HCT116 (cell line): Measurements from ENCODE around the gene DENND4A. TPM values are rescaled to one million over a fixed set of nuclear protein-coding genes. Genes with fewer than 3 reads are reported as not detected.

Experiments
- ATAC-seq: fragments of 200-7000 bp; cut with Tn5 transposase; 2 replicates; pipeline ENCODE4 v1.9.1; 2020; ENCODE audit warnings: mild to moderate bottlenecking, moderate library complexity
- BruUV-seq: library from RNA; stranded (reverse); fragments of 400-500 nt; replicated peaks from 2 replicates; lab custom pipeline; 2021; lab: Mats Ljungman, UMichigan
- CTCF ChIA-PET: fragments of 300-600 bp; sonication (Branson Sonifier 250); formaldehyde crosslinking; loops from one replicate; lab custom pipeline; 2021; ENCODE audit warnings: antibody characterized with exemption; lab: Charles Lee
- POLR2A ChIA-PET: fragments of 300-600, 350-600 bp; sonication (Branson Sonifier 250); formaldehyde crosslinking; loops from one replicate; lab custom pipeline; 2021; ENCODE audit warnings: antibody characterized with exemption; lab: Charles Lee
- RAD21 ChIA-PET, 2 experiments: fragments of 300-600 bp; sonication (Branson Sonifier 250); formaldehyde crosslinking; loops; one replicate each; lab custom pipeline; 2023; ENCODE audit warnings: low total read pairs in 2 of 2; ENCODE audit not compliant: uncharacterized antibody in 2 of 2, unreplicated experiment in 2 of 2, low non-redundant PET in 1 of 2; lab: Charles Lee
- DNase-seq: peaks from one replicate; pipeline ENCODE4 v3.0.0-alpha.2; 2010; ENCODE audit warnings: low read depth, low spot score
- H2AFZ ChIP-seq: fragments of 200-600 bp; shearing (Covaris generic), sonication (generic); 2 replicates; pipeline ENCODE4 v1.6.1; 2017; ENCODE audit warnings: low read depth, mixed run types, mixed read lengths, antibody characterized with exemption, low read length; ENCODE audit not compliant: poor library complexity, severe bottlenecking
- H3K27ac ChIP-seq: 2 replicates; pipeline ENCODE4 v1.5.1; 2012; ENCODE audit warnings: low read depth, low read length
- H3K27me3 ChIP-seq: fragments of 200-600 bp; sonication (generic); 2 replicates; pipeline ENCODE4 v1.6.1; 2016; ENCODE audit warnings: mixed run types, low read length, mixed read lengths; ENCODE audit not compliant: insufficient read depth
- H3K36me3 ChIP-seq, 2 experiments: fragments of 200-500 bp in 1 of 2; fragments of 200-600 bp in 1 of 2; sonication (Bioruptor generic) in 1 of 2; sonication (generic) in 1 of 2; 2 replicates each; pipeline versions ENCODE4 v1.5.1 to v1.6.1; 2014 to 2016; ENCODE audit warnings: low read length in 2 of 2, inconsistent platforms in 1 of 2, mixed read lengths in 1 of 2, mixed run types in 1 of 2; ENCODE audit not compliant: insufficient read depth in 2 of 2, control insufficient read depth in 1 of 2
- H3K4me1 ChIP-seq, 2 experiments: fragments of 200-600 bp in 1 of 2; sonication (generic) in 1 of 2; 2 replicates each; pipeline versions ENCODE4 v1.5.1 to v1.6.1; 2012 to 2017; ENCODE audit warnings: low read length in 2 of 2, inconsistent platforms in 1 of 2, mild to moderate bottlenecking in 1 of 2, mixed read lengths in 1 of 2, mixed run types in 1 of 2, moderate library complexity in 1 of 2; ENCODE audit not compliant: insufficient read depth in 2 of 2, control insufficient read depth in 1 of 2
- H3K4me2 ChIP-seq: fragments of 200-600 bp; sonication (generic); 2 replicates; pipeline ENCODE4 v1.6.1; 2017; ENCODE audit warnings: mixed run types, low read length, mixed read lengths
- H3K4me3 ChIP-seq, 2 experiments: fragments of 200-600 bp in 1 of 2; sonication (generic) in 1 of 2; replicated peaks in 1 of 2; 2 replicates each; pipeline ENCODE4 v1.5.1; 2011 to 2016; ENCODE audit warnings: low read length in 2 of 2, control low read depth in 1 of 2, low read depth in 1 of 2, mild to moderate bottlenecking in 1 of 2, mixed read lengths in 1 of 2, mixed run types in 1 of 2
- H3K79me2 ChIP-seq: fragments of 200-600 bp; sonication (generic); 2 replicates; pipeline ENCODE4 v1.6.1; 2017; ENCODE audit warnings: mild to moderate bottlenecking, mixed run types, low read length, moderate library complexity, mixed read lengths; ENCODE audit not compliant: insufficient read depth
- H3K9ac ChIP-seq: fragments of 200-600 bp; sonication (generic); 2 replicates; pipeline ENCODE4 v1.6.1; 2016; ENCODE audit warnings: low read length, mixed read lengths
- H3K9me2 ChIP-seq: fragments of 200-600 bp; sonication (generic), shearing (Covaris generic); 2 replicates; pipeline ENCODE4 v1.6.1; 2017; ENCODE audit warnings: mixed run types, mild to moderate bottlenecking, moderate library complexity; ENCODE audit not compliant: insufficient read depth
- H3K9me3 ChIP-seq, 2 experiments: fragments of 200-500 bp in 1 of 2; fragments of 200-600 bp in 1 of 2; sonication (Bioruptor generic) in 1 of 2; sonication (generic) in 1 of 2; 2 replicates each; pipeline ENCODE4 v1.6.1; 2014 to 2017; ENCODE audit warnings: low read length in 2 of 2, mixed read lengths in 2 of 2, inconsistent platforms in 1 of 2, low read depth in 1 of 2, mild to moderate bottlenecking in 1 of 2, mixed run types in 1 of 2, moderate library complexity in 1 of 2; ENCODE audit not compliant: control insufficient read depth in 1 of 2, insufficient read depth in 1 of 2
- H4K20me1 ChIP-seq: fragments of 200-600 bp; sonication (generic), shearing (Covaris generic); 2 replicates; pipeline ENCODE4 v1.6.1; 2017; ENCODE audit warnings: mixed run types, mild to moderate bottlenecking, moderate library complexity; ENCODE audit not compliant: insufficient read depth
- CBX3 ChIP-seq: IDR thresholded peaks from 2 replicates; pipeline ENCODE4 v1.6.1; 2012; ENCODE audit warnings: low read depth
- CEBPB ChIP-seq: IDR thresholded peaks from 2 replicates; pipeline ENCODE4 v1.6.1; 2012; ENCODE audit warnings: low read depth
- EZH2 ChIP-seq: fragments of 200-600 bp; sonication (generic); IDR thresholded peaks from 2 replicates; pipeline ENCODE4 v1.6.1; 2017; ENCODE audit warnings: antibody characterized with exemption, mixed run types
- JUND ChIP-seq: IDR thresholded peaks from 2 replicates; pipeline ENCODE4 v1.6.1; 2012
- POLR2AphosphoS5 ChIP-seq: IDR thresholded peaks from 2 replicates; pipeline ENCODE4 v1.6.1; 2011; ENCODE audit warnings: mild to moderate bottlenecking, low read depth, low read length, moderate library complexity
- RAD21 ChIP-seq: IDR thresholded peaks from 2 replicates; pipeline ENCODE4 v1.6.1; 2012; ENCODE audit warnings: low read depth, mild to moderate bottlenecking
- REST ChIP-seq: IDR thresholded peaks from 2 replicates; pipeline ENCODE4 v1.6.1; 2012; ENCODE audit warnings: low read depth
- SIN3A ChIP-seq: IDR thresholded peaks from 2 replicates; pipeline ENCODE4 v1.6.1; 2012; ENCODE audit warnings: low read depth
- SRF ChIP-seq: IDR thresholded peaks from 2 replicates; pipeline ENCODE4 v1.6.1; 2012; ENCODE audit warnings: low read depth
- YY1 ChIP-seq: IDR thresholded peaks from 2 replicates; pipeline ENCODE4 v1.6.1; 2011; ENCODE audit warnings: low read length, low read depth, moderate library complexity, mild to moderate bottlenecking; ENCODE audit not compliant: insufficient replicate concordance; ENCODE audit errors: extremely low read depth
- ZFX ChIP-seq: fragments of 450-650 bp; IDR thresholded peaks from 2 replicates; pipeline ENCODE4 v1.6.1; 2017
- ZNF274 ChIP-seq: fragments of 200-500 bp; sonication (Bioruptor generic); IDR thresholded peaks from 2 replicates; pipeline ENCODE4 v1.6.1; 2014; ENCODE audit warnings: mild to moderate bottlenecking, low read depth, low read length, inconsistent platforms
- intact Hi-C: fragments of 100-400 bp; cut with micrococcal nuclease; formaldehyde crosslinking; loops from 2 replicates; pipeline ENCODE4 v1.10.0; 2022
- total RNA-seq: library from RNA; stranded (reverse); gene quantifications from one replicate; pipeline ENCODE4 v1.2.1, GENCODE V29; 2021; ENCODE audit not compliant: unreplicated experiment
- TF ChIP-seq, protein P1 (sequence below): IDR thresholded peaks from 2 replicates; pipeline ENCODE4 v1.6.1; 2012
- TF ChIP-seq, protein P2 (sequence below): IDR thresholded peaks from 2 replicates; pipeline ENCODE4 v1.6.1; 2011; ENCODE audit warnings: mild to moderate bottlenecking, low read length, moderate library complexity; ENCODE audit not compliant: insufficient replicate concordance; ENCODE audit errors: extremely low read depth

Gene DENND4A
- total RNA-seq, 1 experiment from 2014 or later = 9.1 TPM

DNA sequence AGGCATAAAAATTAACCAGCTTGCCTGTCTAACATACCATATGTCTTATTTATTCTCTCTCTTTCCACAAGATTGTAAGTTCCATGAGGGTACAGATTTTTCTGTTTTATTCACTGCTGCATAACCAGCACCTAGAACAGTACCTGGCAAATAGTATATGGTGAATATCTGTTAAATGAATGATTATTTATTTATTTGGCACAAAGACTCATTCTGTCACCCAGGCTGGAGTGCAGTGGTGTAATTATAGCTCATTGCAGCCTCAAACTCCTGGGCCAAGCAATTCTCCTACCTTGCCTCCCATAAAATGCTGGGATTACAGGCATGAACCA lies 24.9 kb downstream of the DENND4A start:
- H4K20me1 ChIP-seq = no peaks in the 10 kb centered on the region
- no peaks in the 10 kb centered on the region for H3K4me1 ChIP-seq
- no peaks in the 10 kb centered on the region for H3K27me3 ChIP-seq
- no peak overlapping the region for H3K4me3 ChIP-seq
- intact Hi-C loops = no loop called here
- ChIA-PET POLR2A (no interaction called here), CTCF (no interaction called here), RAD21 (no interaction called here)
- H3K4me2 ChIP-seq = no peak overlapping the region
- TF ChIP-seq YY1 (no peak), POLR2AphosphoS5 (no peak), ZNF274 (no peak), CEBPB (no peak), CBX3 (no peak), JUND (no peak), REST (no peak), ZFX (no peak), RAD21 (no peak), SIN3A (no peak), SRF (no peak), EZH2 (no peak)
- TF ChIP-seq, protein P1, sequence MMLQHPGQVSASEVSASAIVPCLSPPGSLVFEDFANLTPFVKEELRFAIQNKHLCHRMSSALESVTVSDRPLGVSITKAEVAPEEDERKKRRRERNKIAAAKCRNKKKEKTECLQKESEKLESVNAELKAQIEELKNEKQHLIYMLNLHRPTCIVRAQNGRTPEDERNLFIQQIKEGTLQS = no peak
- TF ChIP-seq, protein P2, sequence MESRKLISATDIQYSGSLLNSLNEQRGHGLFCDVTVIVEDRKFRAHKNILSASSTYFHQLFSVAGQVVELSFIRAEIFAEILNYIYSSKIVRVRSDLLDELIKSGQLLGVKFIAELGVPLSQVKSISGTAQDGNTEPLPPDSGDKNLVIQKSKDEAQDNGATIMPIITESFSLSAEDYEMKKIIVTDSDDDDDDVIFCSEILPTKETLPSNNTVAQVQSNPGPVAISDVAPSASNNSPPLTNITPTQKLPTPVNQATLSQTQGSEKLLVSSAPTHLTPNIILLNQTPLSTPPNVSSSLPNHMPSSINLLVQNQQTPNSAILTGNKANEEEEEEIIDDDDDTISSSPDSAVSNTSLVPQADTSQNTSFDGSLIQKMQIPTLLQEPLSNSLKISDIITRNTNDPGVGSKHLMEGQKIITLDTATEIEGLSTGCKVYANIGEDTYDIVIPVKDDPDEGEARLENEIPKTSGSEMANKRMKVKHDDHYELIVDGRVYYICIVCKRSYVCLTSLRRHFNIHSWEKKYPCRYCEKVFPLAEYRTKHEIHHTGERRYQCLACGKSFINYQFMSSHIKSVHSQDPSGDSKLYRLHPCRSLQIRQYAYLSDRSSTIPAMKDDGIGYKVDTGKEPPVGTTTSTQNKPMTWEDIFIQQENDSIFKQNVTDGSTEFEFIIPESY = no peak
- no peak overlapping the region for H3K9ac ChIP-seq
- no peaks in the 10 kb centered on the region for H3K36me3 ChIP-seq
- BruUV-seq = no TSS peak
- no peak for DNase-seq
- H3K79me2 ChIP-seq = no peaks in the 10 kb centered on the region
- H3K9me3 ChIP-seq = no peaks in the 10 kb centered on the region
- no peak overlapping the region for H2AFZ ChIP-seq
- H3K9me2 ChIP-seq = no peaks in the 10 kb centered on the region
- H3K27ac ChIP-seq = no peak overlapping the region
- ATAC-seq = no peak
